Esophagus (tissue), 2 donors: ENCODE measurements around the gene FIGNL2. TPM values are rescaled to one million over a fixed set of nuclear protein-coding genes. Genes with fewer than 3 reads are reported as not detected.

ENCODE experiments used
- H3K27ac ChIP-seq, 2 donors: one replicate each; pipeline ENCODE4 v1.5.1; 2013; ENCODE audit warnings: low read depth in 2 of 2, mild to moderate bottlenecking in 2 of 2, inconsistent platforms in 1 of 2, low read length in 1 of 2, moderate library complexity in 1 of 2
- H3K27me3 ChIP-seq, 2 donors: one replicate each; pipeline ENCODE4 v1.6.1; 2013; ENCODE audit warnings: low read length in 2 of 2, control low read depth in 1 of 2, mild to moderate bottlenecking in 1 of 2; ENCODE audit not compliant: insufficient read depth in 2 of 2, control insufficient read depth in 1 of 2
- H3K36me3 ChIP-seq, 2 donors: one replicate each; pipeline ENCODE4 v1.6.1; 2013; ENCODE audit warnings: low read length in 1 of 2; ENCODE audit not compliant: control insufficient read depth in 2 of 2, insufficient read depth in 2 of 2
- H3K4me1 ChIP-seq, 2 donors: one replicate each; pipeline ENCODE4 v1.6.1; 2013; ENCODE audit warnings: low read length in 1 of 2; ENCODE audit not compliant: control insufficient read depth in 2 of 2, insufficient read depth in 2 of 2
- H3K4me3 ChIP-seq, 2 donors: one replicate each; pipeline ENCODE4 v1.5.1; 2013; ENCODE audit warnings: low read length in 2 of 2, mild to moderate bottlenecking in 2 of 2, low read depth in 1 of 2, moderate library complexity in 1 of 2
- H3K9me3 ChIP-seq, 2 donors: one replicate each; pipeline ENCODE4 v1.6.1; 2013; ENCODE audit warnings: mild to moderate bottlenecking in 2 of 2, low read depth in 1 of 2, low read length in 1 of 2, moderate library complexity in 1 of 2; ENCODE audit not compliant: control insufficient read depth in 2 of 2, insufficient read depth in 1 of 2
- WGBS, 2 donors: extraction: QIAGEN DNeasy Blood & Tissue Kit; methylation state at CpG; one replicate each; pipeline ENCODE4 v1.1.7; 2013; 5-methylcytosine and 5-hydroxymethylcytosine counted together
- polyA plus RNA-seq, 2 donors: library from polyadenylated mRNA; stranded (reverse); fragments of 200-250 nt; gene quantifications; one replicate each; pipeline ENCODE4 v1.2.3, GENCODE V29; 2013
- donor health status: healthy with polysubstance abuse.
- donor health status: Bipolar disorder and iron deficiency.

Gene FIGNL2
- polyA plus RNA-seq, 2 donors: 0.06 to 0.08 TPM

GRCh38 chr12:51869496-51869865 is 21.0 kb upstream of the FIGNL2 start:
- 26 to 48% methylated on average over 16 to 20 of the region's 20 CpGs for WGBS, 2 donors
- H3K4me3 ChIP-seq: no peak overlapping the region
- H3K36me3 ChIP-seq: no peaks in the 10 kb centered on the region
- no peak overlapping the region for H3K27ac ChIP-seq
- H3K27me3 ChIP-seq: peaks cover 0 to 6% of the 10 kb centered on the region in 2 donors
- H3K9me3 ChIP-seq: peaks cover 0 to 2% of the 10 kb centered on the region in 2 donors
- peaks cover 0 to 4% of the 10 kb centered on the region in 2 donors for H3K4me1 ChIP-seq

DNA sequence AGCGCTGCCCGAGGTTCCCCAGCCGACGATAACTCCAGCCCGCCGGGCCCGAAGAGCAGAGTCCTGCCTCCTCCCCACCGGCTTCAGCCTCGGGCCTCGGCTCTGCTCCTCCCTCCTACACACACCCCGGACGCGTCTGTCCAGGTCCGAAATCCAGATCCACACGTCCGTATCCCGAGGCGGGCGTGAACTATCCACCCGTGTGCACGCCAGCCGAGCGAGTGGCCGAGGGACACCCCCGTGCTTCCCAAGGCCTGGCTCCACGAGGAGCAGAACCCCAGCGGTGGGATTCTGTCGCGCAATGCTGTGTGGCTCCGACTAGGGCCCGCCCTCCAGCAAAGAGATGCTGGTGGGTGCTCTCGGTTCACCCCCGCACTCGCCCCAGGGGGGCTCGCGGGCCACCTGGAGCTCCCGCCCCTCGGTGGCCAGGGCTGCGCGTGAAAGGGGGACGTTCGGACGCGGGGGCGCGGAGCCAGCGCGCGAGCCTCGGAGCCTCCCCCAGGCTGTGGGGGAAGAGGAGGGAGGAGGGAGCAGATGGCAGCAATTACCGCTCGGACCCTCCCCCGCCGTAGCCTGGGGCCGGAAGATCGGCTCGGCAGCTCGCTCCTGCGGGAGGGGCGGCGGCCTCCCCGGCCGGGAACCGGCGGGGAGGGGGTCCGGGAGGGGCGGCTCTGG is 20.4 kb upstream of the FIGNL2 start:
- WGBS, 2 donors: 5% methylated on average over 62 to 67 of the region's 67 CpGs
- Histone ChIP-seq H3K9me3 (peaks cover 0 to 2% of the 10 kb centered on the region in 2 donors), H3K4me1 (peaks cover 0 to 4% of the 10 kb centered on the region in 2 donors), H3K4me3 (peak overlapping the region; percentile 7 to 18), H3K27me3 (peaks cover 0 to 6% of the 10 kb centered on the region in 2 donors), H3K27ac (no peak overlapping the region), H3K36me3 (no peaks in the 10 kb centered on the region)

GRCh38 chr12:51867796-51868428 is 19.4 kb upstream of the FIGNL2 start:
- Histone ChIP-seq H3K4me1 (peaks cover 0 to 4% of the 10 kb centered on the region in 2 donors), H3K4me3 (no peak overlapping the region), H3K27me3 (peaks cover 0 to 6% of the 10 kb centered on the region in 2 donors), H3K36me3 (no peaks in the 10 kb centered on the region), H3K9me3 (peaks cover 0 to 2% of the 10 kb centered on the region in 2 donors), H3K27ac (no peak overlapping the region)
- WGBS, 2 donors: 92 to 95% methylated on average over 12 of the region's 12 CpGs

GRCh38 chr12:51867371-51867770 is 18.9 kb upstream of the FIGNL2 start:
- H3K4me1 ChIP-seq: peaks cover 0 to 4% of the 10 kb centered on the region in 2 donors

DNA sequence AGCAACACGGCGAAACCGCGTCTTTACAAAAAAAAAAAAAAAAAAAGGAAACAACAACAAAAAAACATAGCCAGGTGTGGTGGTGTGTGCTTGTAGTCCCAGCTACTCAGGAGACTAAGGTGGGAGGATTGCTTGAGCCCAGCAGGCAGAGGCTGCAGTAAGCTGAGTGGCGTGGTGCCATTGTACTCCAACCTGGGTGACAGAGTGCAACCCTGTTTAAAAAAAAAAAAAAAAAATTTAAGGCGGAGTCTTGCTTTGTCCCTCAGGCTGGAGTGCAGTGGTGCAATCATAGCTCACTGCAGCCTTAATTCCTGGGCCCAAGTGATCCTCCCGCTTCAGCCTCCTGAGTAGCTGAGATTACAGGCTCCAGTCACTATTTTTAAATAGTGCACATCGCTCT is 18.2 kb upstream of the FIGNL2 start:
- peaks cover 0 to 6% of the 10 kb centered on the region in 2 donors for H3K27me3 ChIP-seq
- no peak overlapping the region for H3K4me3 ChIP-seq
- H3K27ac ChIP-seq: no peak overlapping the region
- peaks cover 0 to 4% of the 10 kb centered on the region in 2 donors for H3K4me1 ChIP-seq
- no peaks in the 10 kb centered on the region for H3K36me3 ChIP-seq
- WGBS, 2 donors: 91 to 94% methylated on average over 8 of the region's 8 CpGs
- H3K9me3 ChIP-seq: peaks cover 0 to 2% of the 10 kb centered on the region in 2 donors

More at GRCh38 chr12:51867371-51867770, 18.9 kb upstream of the FIGNL2 start:
- no peak overlapping the region for H3K4me3 ChIP-seq
- H3K36me3 ChIP-seq: no peaks in the 10 kb centered on the region
- H3K27ac ChIP-seq: no peak overlapping the region
- H3K9me3 ChIP-seq: peaks cover 0 to 2% of the 10 kb centered on the region in 2 donors
- peaks cover 0 to 6% of the 10 kb centered on the region in 2 donors for H3K27me3 ChIP-seq

- peaks cover 0 to 2% of the 10 kb centered on the region in 2 donors for H3K9me3 ChIP-seq
- no peak overlapping the region for H3K4me3 ChIP-seq
- H3K27me3 ChIP-seq: peaks cover 0 to 6% of the 10 kb centered on the region in 2 donors
- H3K36me3 ChIP-seq: no peaks in the 10 kb centered on the region
- WGBS, 2 donors: 89 to 91% methylated on average over 4 of the region's 4 CpGs
- no peak overlapping the region for H3K27ac ChIP-seq
- H3K4me1 ChIP-seq: peaks cover 0 to 4% of the 10 kb centered on the region in 2 donors
These were observed 17.8 kb upstream of the FIGNL2 start for GRCh38 chr12:51866324-51866723.

GRCh38 chr12:51865757-51866270 is 17.3 kb upstream of the FIGNL2 start:
- WGBS, 2 donors: 87 to 89% methylated on average over 7 of the region's 7 CpGs
- no peak overlapping the region for H3K4me3 ChIP-seq
- H3K9me3 ChIP-seq: peaks cover 0 to 2% of the 10 kb centered on the region in 2 donors
- peaks cover 0 to 4% of the 10 kb centered on the region in 2 donors for H3K4me1 ChIP-seq
- H3K36me3 ChIP-seq: no peaks in the 10 kb centered on the region
- peaks cover 0 to 6% of the 10 kb centered on the region in 2 donors for H3K27me3 ChIP-seq
- H3K27ac ChIP-seq: no peak overlapping the region

- no peak overlapping the region for H3K27ac ChIP-seq
- H3K36me3 ChIP-seq: no peaks in the 10 kb centered on the region
- peaks cover 0 to 4% of the 10 kb centered on the region in 2 donors for H3K4me1 ChIP-seq
- 79% methylated on average over 12 of the region's 12 CpGs for WGBS, 2 donors
- no peak overlapping the region for H3K4me3 ChIP-seq
- H3K9me3 ChIP-seq: peaks cover 0 to 2% of the 10 kb centered on the region in 2 donors
- peaks cover 0 to 6% of the 10 kb centered on the region in 2 donors for H3K27me3 ChIP-seq
These were observed 16.5 kb upstream of the FIGNL2 start for GRCh38 chr12:51864833-51865670.
